GM19035 (cell line): ENCODE results near the gene CALHM1.
"Not testable (repeated sequence)": the region's sequence is repeated elsewhere in the genome, so short reads cannot be mapped to it uniquely, and the experiment has no call there.

Source experiments
- ATAC-seq: cut with Tn5 transposase; IDR thresholded peaks from one replicate; pipeline ENCODE4 v1.9.1; 2021; ENCODE audit not compliant: unreplicated experiment

Gene CALHM1, protein sequence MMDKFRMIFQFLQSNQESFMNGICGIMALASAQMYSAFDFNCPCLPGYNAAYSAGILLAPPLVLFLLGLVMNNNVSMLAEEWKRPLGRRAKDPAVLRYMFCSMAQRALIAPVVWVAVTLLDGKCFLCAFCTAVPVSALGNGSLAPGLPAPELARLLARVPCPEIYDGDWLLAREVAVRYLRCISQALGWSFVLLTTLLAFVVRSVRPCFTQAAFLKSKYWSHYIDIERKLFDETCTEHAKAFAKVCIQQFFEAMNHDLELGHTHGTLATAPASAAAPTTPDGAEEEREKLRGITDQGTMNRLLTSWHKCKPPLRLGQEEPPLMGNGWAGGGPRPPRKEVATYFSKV

GRCh38 chr10:103458720-103459119 lies at the start of gene CALHM1:
Gene CALHM1, minus strand, starts transcription at chr10:103458900. Its CDS starts 149 bp downstream, at chr10:103458751.
- ATAC-seq, result no peak

- ATAC-seq, result no peak
These were observed 48.8 kb upstream of the CALHM1 start for GRCh38 chr10:103507235-103508191.

DNA sequence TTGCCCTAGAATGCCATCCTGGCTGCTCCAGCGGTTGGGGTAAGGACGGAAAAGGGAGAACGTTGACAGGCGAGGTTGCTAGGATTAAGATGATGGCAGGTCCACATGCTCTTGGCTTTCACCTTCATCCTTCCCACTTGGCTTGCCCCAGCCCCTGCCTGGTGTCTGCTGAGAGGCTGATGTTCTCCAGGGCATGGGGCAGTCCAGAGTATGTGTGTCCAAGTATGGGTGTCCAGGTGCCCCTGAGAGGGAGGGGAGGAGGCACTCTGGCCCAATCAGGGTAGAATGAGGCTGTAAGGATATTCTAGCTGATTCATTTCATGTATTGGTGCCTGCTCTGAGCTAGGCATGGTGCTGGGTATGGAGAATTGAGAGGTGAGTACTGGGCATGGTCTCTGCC lies 47.4 kb upstream of the CALHM1 start:
- ATAC-seq, result no peak

DNA sequence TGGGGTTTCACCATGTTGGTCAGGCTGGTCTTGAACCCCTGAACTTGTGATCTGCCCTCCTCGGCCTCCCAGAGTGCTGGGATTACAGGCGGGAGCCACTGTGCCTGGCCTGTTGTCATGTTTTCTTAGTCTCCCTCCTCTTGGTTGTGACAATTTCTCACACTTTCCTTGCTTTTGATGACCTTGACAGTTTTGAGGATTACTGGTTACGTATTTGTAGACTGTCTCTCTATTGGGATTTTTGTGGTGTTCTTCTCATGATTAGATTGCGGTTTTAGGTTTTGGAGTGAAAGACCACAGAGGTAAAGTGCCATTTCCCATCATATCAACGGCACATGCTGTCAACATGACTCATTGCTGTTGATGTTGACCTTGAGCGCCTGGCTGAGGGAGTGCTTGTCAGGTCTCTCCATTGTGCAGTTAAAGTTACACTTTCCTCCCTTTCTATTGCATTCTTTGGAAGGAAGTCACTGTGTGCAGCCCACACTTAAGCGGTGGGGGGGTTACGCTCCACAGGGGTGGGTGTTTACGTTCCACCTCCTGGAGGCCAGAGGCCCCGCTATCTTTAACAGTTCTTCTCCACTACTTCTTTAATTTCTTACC lies 45.6 kb upstream of the CALHM1 start:
- ATAC-seq, result no peak

DNA sequence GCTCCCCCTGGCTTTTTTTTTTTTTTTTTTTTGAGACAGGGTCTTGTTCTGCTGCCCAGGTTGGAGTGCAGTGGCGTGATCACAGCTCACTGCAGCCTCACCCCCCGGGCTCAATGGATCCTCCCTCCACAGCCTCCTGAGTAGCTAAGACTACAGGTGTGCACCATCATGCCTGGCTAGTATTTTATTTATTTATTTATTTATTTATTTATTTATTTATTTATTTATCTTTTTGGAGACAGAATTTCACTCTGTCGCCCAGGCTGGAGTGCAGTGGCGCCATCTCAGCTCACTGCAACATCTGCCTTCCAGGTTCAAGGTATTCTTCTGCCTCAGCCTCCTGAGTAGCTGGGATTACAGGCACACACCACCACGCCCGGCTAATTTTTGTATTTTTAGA lies 45.1 kb upstream of the CALHM1 start:
- ATAC-seq, result not testable (repeated sequence)

GRCh38 chr10:103502849-103503660 lies 44.4 kb upstream of the CALHM1 start:
- no peak for ATAC-seq

- ATAC-seq, result no peak
These were observed 42.5 kb upstream of the CALHM1 start for GRCh38 chr10:103501186-103501585.

GRCh38 chr10:103500481-103500880 lies 41.8 kb upstream of the CALHM1 start:
- ATAC-seq, result no peak

DNA sequence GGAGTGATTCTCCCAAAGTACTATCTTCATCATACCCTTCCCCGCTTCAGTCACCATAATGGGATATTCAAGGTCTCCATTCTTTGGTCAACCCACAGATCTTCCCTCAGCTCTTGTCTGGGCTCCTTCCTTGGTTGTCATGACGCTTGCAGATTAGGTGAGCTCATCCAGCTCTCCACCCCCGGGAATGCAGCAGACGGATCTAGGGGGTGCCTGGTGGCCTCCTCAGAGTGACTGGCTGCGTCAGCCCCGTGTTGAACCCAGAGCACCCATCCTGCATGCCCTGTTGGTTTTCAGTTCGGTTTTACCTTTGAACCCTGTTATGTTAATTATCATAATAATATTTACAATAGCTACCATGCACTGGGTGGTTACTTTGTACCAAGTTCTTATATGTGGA lies 41.2 kb upstream of the CALHM1 start:
- no peak for ATAC-seq

DNA sequence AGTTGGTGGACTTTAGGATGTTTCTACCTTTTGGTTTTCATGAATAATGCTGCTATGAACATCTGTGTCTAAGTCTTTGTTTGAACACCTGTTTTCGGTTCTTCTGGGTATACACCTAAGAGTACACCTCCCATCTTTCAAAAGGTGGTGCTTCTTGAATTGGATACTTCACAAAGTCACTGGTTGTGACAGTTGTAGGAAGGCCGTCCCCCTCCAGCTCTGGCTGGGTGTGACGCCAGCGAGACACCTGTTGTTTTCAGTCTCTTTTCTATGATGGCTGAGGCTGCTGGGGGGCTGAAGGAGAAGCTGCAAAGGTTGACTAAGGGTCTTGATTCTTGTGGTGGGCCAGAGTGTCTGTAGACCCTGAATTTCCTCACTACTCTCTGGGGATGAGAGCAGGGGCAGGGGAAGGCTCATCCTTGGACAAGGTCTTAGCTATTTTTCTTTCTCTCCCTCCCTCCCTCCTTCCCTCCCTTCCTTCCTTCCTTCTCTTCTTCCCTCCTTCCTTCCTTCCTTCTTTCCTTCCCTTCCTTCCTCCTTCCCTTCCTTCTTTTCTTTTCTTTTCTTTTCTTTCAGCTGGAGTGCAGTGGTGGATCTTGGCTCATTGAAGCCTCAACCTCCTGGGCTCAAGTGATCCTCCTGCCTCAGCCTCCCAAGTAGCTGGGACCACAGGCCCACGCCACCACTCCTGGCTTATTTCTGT lies 40.4 kb upstream of the CALHM1 start:
- ATAC-seq, result no peak

DNA sequence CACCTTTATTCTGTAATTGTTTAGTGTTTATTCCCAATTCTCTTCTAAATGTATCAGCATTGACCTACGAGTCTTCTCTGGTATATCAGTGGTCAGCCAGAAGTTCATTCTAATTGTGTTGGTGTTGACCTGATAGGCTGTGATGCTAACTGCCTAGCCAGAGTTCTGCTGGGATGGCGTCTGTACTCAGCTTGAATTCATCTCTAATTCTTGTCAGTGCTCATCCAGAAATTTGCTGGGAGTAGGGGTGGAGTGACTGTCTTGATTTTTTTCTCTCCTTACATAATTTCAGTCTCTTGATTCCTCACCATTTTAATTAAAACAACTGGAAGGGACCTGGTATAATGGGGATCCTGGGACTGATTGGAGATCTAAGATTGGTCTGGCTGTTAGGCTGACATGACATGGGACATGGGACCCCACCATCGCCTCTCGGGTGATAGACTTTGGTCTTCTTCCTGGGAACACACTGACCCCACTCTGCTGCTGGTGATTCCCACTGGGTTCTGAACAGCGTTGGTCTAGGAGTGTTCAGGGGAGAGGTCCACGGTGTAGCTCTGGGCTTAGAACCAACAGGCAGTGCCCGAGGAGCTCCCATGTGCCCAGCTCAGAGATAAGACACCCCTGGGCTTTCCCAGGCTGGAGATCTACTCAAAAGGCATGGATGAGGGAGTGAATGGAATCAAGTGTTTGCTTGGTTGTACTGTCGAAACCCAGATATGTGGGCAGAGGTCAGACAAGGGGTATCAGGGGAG lies 38.6 kb upstream of the CALHM1 start:
- ATAC-seq, result no peak

GRCh38 chr10:103495321-103495720 lies 36.6 kb upstream of the CALHM1 start:
- ATAC-seq, result no peak

- no peak for ATAC-seq
These were observed 35.5 kb upstream of the CALHM1 start for GRCh38 chr10:103493916-103494877.

GRCh38 chr10:103493362-103493915 lies 34.7 kb upstream of the CALHM1 start, which contains the start of gene NEURL1:
Gene NEURL1, plus strand, starts transcription at chr10:103493705. Its CDS starts 683 bp downstream, at chr10:103494388.
- ATAC-seq, result no peak

GRCh38 chr10:103492655-103493261 lies 34.1 kb upstream of the CALHM1 start:
- ATAC-seq, result no peak

- no peak for ATAC-seq
These were observed 33.1 kb upstream of the CALHM1 start for GRCh38 chr10:103491729-103492364.

GRCh38 chr10:103490986-103491314 lies 32.2 kb upstream of the CALHM1 start:
- no peak for ATAC-seq
